GM20000 (cell line): ENCODE results near the gene PTPRN2.

ENCODE experiments used
- DNase-seq: peaks from one replicate; pipeline ENCODE4 v3.0.0; 2012; ENCODE audit warnings: low spot score
- CTCF ChIP-seq: IDR thresholded peaks from 2 replicates; pipeline ENCODE4 v1.5.1; 2012; ENCODE audit warnings: mild to moderate bottlenecking, control low read depth; ENCODE audit errors: extremely low read depth, missing control alignments

PTPRN2 gene

GRCh38 chr7:157954901-157955300, 632.7 kb downstream of the PTPRN2 start:
- DNase-seq: no peak
- TF ChIP-seq CTCF: no peak

GRCh38 chr7:157952841-157953645, 634.6 kb downstream of the PTPRN2 start:
- no peak for TF ChIP-seq CTCF
- no peak for DNase-seq

GRCh38 chr7:157952050-157952667, 635.5 kb downstream of the PTPRN2 start:
- no peak for TF ChIP-seq CTCF
- no peak for DNase-seq

- no peak for TF ChIP-seq CTCF
- no peak for DNase-seq
Observed at GRCh38 chr7:157951300-157952049, 636.1 kb downstream of the PTPRN2 start.

- DNase-seq: no peak
- no peak for TF ChIP-seq CTCF
Observed at GRCh38 chr7:157949711-157950110, 637.9 kb downstream of the PTPRN2 start.

- DNase-seq: no peak
- TF ChIP-seq CTCF: no peak
Observed at GRCh38 chr7:157947504-157947903, 640.1 kb downstream of the PTPRN2 start.
